Peyer's patch (tissue), 4 donors: Measurements from ENCODE around the gene RMC1. TPM values are rescaled to one million over a fixed set of nuclear protein-coding genes. Genes with fewer than 3 reads are reported as not detected.

Source experiments
- DNase-seq, 3 donors: peaks; one replicate each; pipeline ENCODE4 v3.0.0-alpha.2; 2017 to 2019
- H3K27ac ChIP-seq, 4 donors: fragments of 200-600 bp; sonication (generic); one replicate each; pipeline ENCODE4 v1.5.1; 2016 to 2019
- H3K27me3 ChIP-seq, 2 donors: fragments of 200-600 bp; sonication (generic); one replicate each; pipeline ENCODE4 v1.5.1; 2019
- H3K36me3 ChIP-seq, 3 donors: fragments of 200-600 bp; sonication (generic); one replicate each; pipeline ENCODE4 v1.5.1; 2016 to 2019
- H3K4me1 ChIP-seq, 4 donors: fragments of 200-600 bp; sonication (generic); one replicate each; pipeline ENCODE4 v1.5.1; 2016 to 2019
- H3K4me3 ChIP-seq, 4 donors: fragments of 200-600 bp; sonication (generic); 1 replicate in 3 of 4; 2 replicates in 1 of 4; pipeline ENCODE4 v1.5.1; 2016 to 2019; ENCODE audit warnings: mild to moderate bottlenecking in 1 of 4
- H3K9me3 ChIP-seq, 4 donors: fragments of 200-600 bp; sonication (generic); one replicate each; pipeline ENCODE4 v1.5.1; 2016 to 2019; ENCODE audit warnings: mild to moderate bottlenecking in 1 of 4
- CTCF ChIP-seq, 6 experiments: fragments of 450-650 bp in 4 of 6; fragments of 200-600 bp in 2 of 6; sonication (generic) in 1 of 6; IDR thresholded peaks; one replicate each; pipeline ENCODE4 v1.5.1; 2017 to 2019; ENCODE audit warnings: antibody characterized with exemption in 6 of 6, mild to moderate bottlenecking in 3 of 6, moderate library complexity in 1 of 6
- POLR2A ChIP-seq, 2 donors: fragments of 450-650 bp; IDR thresholded peaks; one replicate each; pipeline ENCODE4 v1.5.1; 2017; ENCODE audit warnings: antibody characterized with exemption in 2 of 2, mild to moderate bottlenecking in 2 of 2, moderate library complexity in 2 of 2
- small RNA-seq, 2 donors: library from RNA; depleted of rRNA; stranded (forward); fragments of <200 nt; gene quantifications; one replicate each; pipeline ENCODE3, GENCODE V24; 2016
- total RNA-seq, 4 donors: library from RNA; depleted of rRNA; stranded (reverse); fragments of >200 nt; gene quantifications; one replicate each; pipeline ENCODE4 v1.1.0, GENCODE V29; 2016

RMC1 gene
- total RNA-seq, 4 donors from 2014 or later, result 15.7 to 42.2 (median 33.9) TPM

GRCh38 chr18:23578067-23578701, 74.9 kb downstream of the RMC1 start:
- no peak for DNase-seq
- Histone ChIP-seq H3K4me1 (peaks cover 0 to 26% (median 8%) of the 10 kb centered on the region in 4 donors), H3K27ac (no peak overlapping the region), H3K4me3 (no peak overlapping the region), H3K9me3 (no peaks in the 10 kb centered on the region), H3K36me3 (peaks cover 0 to 13% (median 0%) of the 10 kb centered on the region in 3 donors), H3K27me3 (no peaks in the 10 kb centered on the region)
- TF ChIP-seq CTCF (IDR thresholded peaks at IDR 0.05), result no peak
- TF ChIP-seq POLR2A (IDR thresholded peaks at IDR 0.05), result no peak

- H3K4me1 ChIP-seq, result peaks cover 0 to 24% (median 9%) of the 10 kb centered on the region in 4 donors
- DNase-seq, result no peak
Observed at GRCh38 chr18:23578891-23579653, 75.8 kb downstream of the RMC1 start.

GRCh38 chr18:23580677-23581367, 77.5 kb downstream of the RMC1 start:
- peaks cover 0 to 27% (median 11%) of the 10 kb centered on the region in 4 donors for H3K4me1 ChIP-seq
- no peak overlapping the region for H3K4me3 ChIP-seq
- no peak for TF ChIP-seq POLR2A (IDR thresholded peaks at IDR 0.05)
- no peak for TF ChIP-seq CTCF (IDR thresholded peaks at IDR 0.05)
- H3K36me3 ChIP-seq, result peaks cover 0 to 7% (median 0%) of the 10 kb centered on the region in 3 donors
- DNase-seq, result no peak
- H3K9me3 ChIP-seq, result no peaks in the 10 kb centered on the region
- no peaks in the 10 kb centered on the region for H3K27me3 ChIP-seq
- no peak overlapping the region for H3K27ac ChIP-seq

More at GRCh38 chr18:23578891-23579653, 75.8 kb downstream of the RMC1 start:
- H3K27ac ChIP-seq, result no peak overlapping the region
- TF ChIP-seq POLR2A (IDR thresholded peaks at IDR 0.05), result no peak
- no peak for TF ChIP-seq CTCF (IDR thresholded peaks at IDR 0.05)
- no peaks in the 10 kb centered on the region for H3K27me3 ChIP-seq
- peaks cover 0 to 12% (median 0%) of the 10 kb centered on the region in 3 donors for H3K36me3 ChIP-seq
- H3K9me3 ChIP-seq, result no peaks in the 10 kb centered on the region
- H3K4me3 ChIP-seq, result no peak overlapping the region

Small RNA genes within 50 kb of the gene (small RNA-seq; reads per million reads assigned to genes)
- gene AC026634.1 (0 reads per million in 2 donors), gene RF00019 (0 reads per million in 2 donors)

Other genes with a start within 250 kb of the RMC1 start
- gene RIOK3, start 50.2 kb upstream of the RMC1 start, total RNA-seq, result 100 to 1,000 TPM in 3 of 4 donors, 10 to 100 TPM in 1; 66.0 to 262 (median 160) TPM
- gene NPC1, start 83.0 kb downstream of the RMC1 start, total RNA-seq, result 10 to 100 TPM; 62.7 to 80.1 (median 71.3) TPM
- gene ANKRD29, start 159.4 kb downstream of the RMC1 start, total RNA-seq, result 10 to 100 TPM in 1 of 4 donors, 1 to 10 TPM in 3; 4.0 to 18.2 (median 8.1) TPM
- gene LAMA3, start 185.9 kb downstream of the RMC1 start, total RNA-seq, result 10 to 100 TPM; 14.9 to 81.4 (median 69.3) TPM